NB4 (cell line): ENCODE data around the gene DDX47.

Source experiments
- CTCF ChIP-seq: IDR thresholded peaks from one replicate; pipeline ENCODE4 v1.5.1; 2012; ENCODE audit warnings: low read depth, low read length
- MYC ChIP-seq: IDR thresholded peaks from 2 replicates; pipeline ENCODE4 v1.6.1; 2011; ENCODE audit warnings: low read depth, low read length
- POLR2A ChIP-seq: IDR thresholded peaks from 2 replicates; pipeline ENCODE4 v1.6.1; 2011; ENCODE audit warnings: mild to moderate bottlenecking; ENCODE audit not compliant: insufficient read length; ENCODE audit errors: extremely low read depth

- TF ChIP-seq CTCF (no peak), POLR2A (no peak), MYC (no peak)
Observed at GRCh38 chr12:12800406-12801180, 12.6 kb upstream of the DDX47 start.
